Measurements from ENCODE around the gene ELP1.
"Not testable (repeated sequence)": the region's sequence is repeated elsewhere in the genome, so short reads cannot be mapped to it uniquely, and the experiment has no call there.

Gene ELP1

GRCh38 chr9:108937561-108938305 is 3.8 kb upstream of the ELP1 start:
- DNase-seq, result no peak
- intact Hi-C loops (cut with DNase I), result loop anchor here (10.0 kb wide), 2 partner anchors 77 to 187 kb away; partner anchors contain the start of gene CTNNAL1

GRCh38 chr9:108934323-108934893 is 484 bp upstream of the ELP1 start, which contains the start of gene ABITRAM:
TSS of gene ABITRAM (plus strand) at chr9:108934400. CDS start at chr9:108934487, 87 bp downstream.
- intact Hi-C loops (cut with DNase I), result loop anchor here (10.0 kb wide), 2 partner anchors 80 to 190 kb away; partner anchors contain the start of gene CTNNAL1
- DNase-seq, result peak; percentile 44 to 91 (median 81)

GRCh38 chr9:108933231-108933717 is 650 bp downstream of the ELP1 start:
- peak in 10 of 42 donors; percentile 4 to 51 (median 16) for DNase-seq
- intact Hi-C loops (cut with DNase I), result loop anchor here (10.0 kb wide), 2 partner anchors 82 to 192 kb away; partner anchors contain the start of gene CTNNAL1

- intact Hi-C loops (cut with DNase I), result no loop called here
- DNase-seq, result no peak
Observed at GRCh38 chr9:108928386-108928785, 5.5 kb downstream of the ELP1 start.

GRCh38 chr9:108924466-108924865 is 9.5 kb downstream of the ELP1 start:
- DNase-seq, result no peak
- intact Hi-C loops (cut with DNase I), result no loop called here

GRCh38 chr9:108921200-108921599 is 12.7 kb downstream of the ELP1 start:
- intact Hi-C loops (cut with DNase I), result no loop called here
- no peak for DNase-seq

GRCh38 chr9:108920401-108920800 is 13.5 kb downstream of the ELP1 start:
- intact Hi-C loops (cut with DNase I), result not testable (repeated sequence)

GRCh38 chr9:108919517-108919916 is 14.4 kb downstream of the ELP1 start:
- DNase-seq, result no peak
- intact Hi-C loops (cut with DNase I), result no loop called here

More at GRCh38 chr9:108920401-108920800, 13.5 kb downstream of the ELP1 start:
- DNase-seq, result not testable (repeated sequence)

- no peak for DNase-seq
- intact Hi-C loops (cut with DNase I), result no loop called here
Observed at GRCh38 chr9:108913391-108913790, 20.5 kb downstream of the ELP1 start.

GRCh38 chr9:108911820-108912219 is 22.1 kb downstream of the ELP1 start:
- intact Hi-C loops (cut with DNase I), result no loop called here
- no peak for DNase-seq

GRCh38 chr9:108910914-108911313 is 23.0 kb downstream of the ELP1 start:
- intact Hi-C loops (cut with DNase I), result no loop called here
- DNase-seq, result no peak

GRCh38 chr9:108910402-108910801 is 23.5 kb downstream of the ELP1 start:
- intact Hi-C loops (cut with DNase I), result no loop called here
- no peak for DNase-seq

- intact Hi-C loops (cut with DNase I), result no loop called here
Observed at GRCh38 chr9:108905494-108905893, 28.4 kb downstream of the ELP1 start.

GRCh38 chr9:108904161-108904560 is 29.8 kb downstream of the ELP1 start:
- no peak for DNase-seq
- intact Hi-C loops (cut with DNase I), result no loop called here

More at GRCh38 chr9:108905494-108905893, 28.4 kb downstream of the ELP1 start:
- DNase-seq, result no peak

GRCh38 chr9:108903420-108904103 is 30.4 kb downstream of the ELP1 start:
- no peak for DNase-seq
- intact Hi-C loops (cut with DNase I), result no loop called here

GRCh38 chr9:108900176-108900575 is 33.7 kb downstream of the ELP1 start:
- intact Hi-C loops (cut with DNase I), result no loop called here
- no peak for DNase-seq

GRCh38 chr9:108899023-108899695 is 34.8 kb downstream of the ELP1 start:
- DNase-seq; intact Hi-C loops (cut with DNase I): not testable (repeated sequence)

GRCh38 chr9:108897324-108898096 is 36.4 kb downstream of the ELP1 start:
- intact Hi-C loops (cut with DNase I), result no loop called here
- DNase-seq, result no peak

All from head of caudate nucleus (tissue), 42 donors.